T47D (cell line): ENCODE results near the gene DIPK1B.
"Not testable (repeated sequence)": the region's sequence is repeated elsewhere in the genome, so short reads cannot be mapped to it uniquely, and the experiment has no call there.

Experiments used
- DNase-seq, 2 experiments: peaks; one replicate each; pipeline versions ENCODE4 v3.0.0 to v3.0.0-alpha.2; 2011 to 2012; ENCODE audit warnings: low read depth in 1 of 2, low spot score in 1 of 2
- JUND ChIP-seq: IDR thresholded peaks from 2 replicates; pipeline ENCODE4 v1.6.1; 2012; ENCODE audit warnings: low read depth
- in situ Hi-C: cut with HindIII; loops from 2 replicates; pipeline ENCODE4 v1.10.0; 2016; ENCODE audit warnings: low sequenced_read_pairs, low pct_unique_long_range_greater_than_20kb

DIPK1B gene

GRCh38 chr9:136746155-136746490, 33.8 kb downstream of the DIPK1B start:
- DNase-seq = no peak
- no peak for TF ChIP-seq JUND
- in situ Hi-C loops = no loop called here

DNA sequence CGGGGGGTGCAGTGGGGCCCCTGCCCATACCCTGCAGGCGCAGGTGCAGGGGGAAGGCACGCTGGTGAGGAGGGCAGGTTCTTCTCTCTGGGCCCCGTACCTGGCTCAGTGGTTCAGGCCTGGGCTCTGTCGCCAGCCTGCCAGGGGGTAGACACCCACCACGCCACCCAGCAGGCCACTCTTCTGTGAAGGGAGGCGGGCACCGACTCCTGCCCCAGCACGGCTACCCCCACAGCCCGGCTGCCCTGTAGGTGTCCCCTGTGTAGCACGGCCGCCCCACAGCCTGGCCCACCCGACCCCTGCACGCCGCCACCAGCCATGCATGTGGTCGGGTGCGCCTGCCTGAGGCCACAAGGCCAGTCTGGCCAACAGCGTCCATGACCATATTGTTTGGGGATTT, 34.2 kb downstream of the DIPK1B start:
- no peak for TF ChIP-seq JUND
- DNase-seq = no peak
- in situ Hi-C loops = no loop called here

GRCh38 chr9:136747161-136748060, 35.0 kb downstream of the DIPK1B start:
- no peak for TF ChIP-seq JUND
- in situ Hi-C loops = no loop called here
- DNase-seq = no peak

GRCh38 chr9:136748201-136748600, 35.8 kb downstream of the DIPK1B start, which contains the start of gene LCN6:
Gene LCN6, minus strand, starts transcription at chr9:136748525. Its CDS starts 42 bp downstream, at chr9:136748483.
- TF ChIP-seq JUND = no peak
- no peak for DNase-seq
- in situ Hi-C loops = no loop called here

DNA sequence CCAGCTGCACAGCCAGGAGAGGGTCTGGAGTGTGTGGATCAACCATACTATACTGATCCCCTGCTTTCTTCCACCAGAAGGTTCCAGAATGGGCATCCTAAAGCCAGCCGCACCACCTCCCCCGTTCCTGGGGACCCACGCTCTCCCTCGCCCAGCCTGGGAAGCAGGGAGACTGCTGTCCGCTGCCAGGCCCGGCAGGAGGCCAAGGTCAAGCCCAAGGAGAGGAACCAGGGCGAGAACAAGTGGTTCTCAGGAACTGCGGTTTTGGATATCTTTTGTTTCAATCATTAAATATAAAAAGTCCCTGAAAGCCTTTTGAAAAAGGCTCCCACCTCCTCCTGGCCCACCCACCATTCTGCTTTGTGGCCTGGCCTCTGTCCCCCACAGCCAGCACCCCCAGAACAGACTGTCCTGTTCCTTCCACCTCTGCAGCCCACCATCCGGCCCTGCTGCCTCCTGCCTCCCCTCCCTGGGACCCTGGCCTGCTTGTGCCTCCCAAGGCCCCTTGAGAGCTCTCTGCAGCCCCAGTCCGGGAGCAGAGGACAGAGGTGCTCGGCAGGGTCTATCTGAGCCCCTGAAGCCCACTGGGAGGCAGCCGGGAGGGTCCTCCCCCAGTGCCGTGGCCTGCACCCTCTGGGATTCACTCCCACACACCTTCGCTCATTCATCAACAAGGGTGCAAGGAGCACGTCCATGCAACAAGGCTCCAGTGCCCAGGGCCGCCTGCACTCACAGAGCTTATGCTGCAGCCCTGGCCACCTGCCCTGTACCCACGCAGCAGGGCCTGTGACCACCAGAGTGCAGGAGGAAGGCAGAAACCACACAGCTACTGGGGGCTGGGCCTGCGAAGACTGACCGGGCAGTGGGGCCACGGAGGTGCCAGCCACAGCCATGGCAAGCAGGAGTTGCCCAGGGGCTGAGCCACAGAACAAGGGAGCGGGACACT, 36.6 kb downstream of the DIPK1B start:
- DNase-seq = no peak
- TF ChIP-seq JUND = no peak
- in situ Hi-C loops = no loop called here

- in situ Hi-C loops = no loop called here
- DNase-seq = no peak
- TF ChIP-seq JUND = no peak
These were observed 38.2 kb downstream of the DIPK1B start for GRCh38 chr9:136750526-136750925.

GRCh38 chr9:136751244-136751643, 38.9 kb downstream of the DIPK1B start:
- DNase-seq = no peak
- TF ChIP-seq JUND = no peak
- in situ Hi-C loops = no loop called here

DNA sequence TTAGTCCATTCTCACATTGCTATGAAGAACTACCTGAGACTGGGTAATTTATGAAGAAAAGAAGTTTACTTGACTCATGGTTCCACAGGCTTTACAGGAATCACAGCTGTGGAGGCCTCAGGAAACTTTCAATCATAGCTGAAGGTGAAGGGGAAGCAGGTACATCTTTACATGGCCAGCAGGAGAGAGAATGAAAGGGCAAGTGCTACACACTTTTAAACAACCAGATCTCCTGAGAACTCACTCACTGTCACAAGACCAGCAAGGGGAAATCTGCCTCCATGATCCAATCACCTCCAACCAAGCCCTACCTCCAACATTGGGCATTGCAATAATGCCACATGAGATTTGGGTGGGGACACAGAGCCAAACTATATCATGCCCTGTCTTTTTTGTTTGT, 39.4 kb downstream of the DIPK1B start:
- in situ Hi-C loops = no loop called here
- DNase-seq = no peak
- no peak for TF ChIP-seq JUND

- in situ Hi-C loops = no loop called here
- no peak for TF ChIP-seq JUND
- no peak for DNase-seq
These were observed 41.1 kb downstream of the DIPK1B start for GRCh38 chr9:136753371-136754058.

DNA sequence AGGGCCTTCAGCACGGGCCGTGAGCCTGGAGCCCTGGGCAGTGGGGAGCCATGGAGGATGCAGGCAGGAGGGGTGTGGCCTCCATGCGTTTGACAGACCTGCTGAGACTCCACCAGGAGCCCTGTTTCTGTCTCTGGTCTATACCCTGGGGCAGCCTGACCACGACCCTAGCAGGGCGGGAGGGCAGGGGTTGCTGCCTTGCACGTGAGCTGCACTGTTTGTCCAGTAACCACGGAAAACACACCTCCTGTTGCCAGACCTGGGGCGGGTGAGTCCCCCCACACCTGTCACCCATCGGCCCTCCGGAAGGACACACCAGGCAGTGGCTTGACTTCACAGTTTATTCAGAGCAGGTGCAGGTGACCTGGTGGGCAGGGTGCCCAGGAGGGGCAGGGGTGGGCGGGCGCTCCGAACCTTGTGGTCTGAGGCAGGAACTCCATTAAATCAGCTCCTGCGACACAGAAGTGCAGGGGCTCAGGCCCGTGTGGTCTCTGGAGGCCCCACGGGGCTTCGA, 41.7 kb downstream of the DIPK1B start:
- no peak for TF ChIP-seq JUND
- in situ Hi-C loops = no loop called here
- no peak for DNase-seq

DNA sequence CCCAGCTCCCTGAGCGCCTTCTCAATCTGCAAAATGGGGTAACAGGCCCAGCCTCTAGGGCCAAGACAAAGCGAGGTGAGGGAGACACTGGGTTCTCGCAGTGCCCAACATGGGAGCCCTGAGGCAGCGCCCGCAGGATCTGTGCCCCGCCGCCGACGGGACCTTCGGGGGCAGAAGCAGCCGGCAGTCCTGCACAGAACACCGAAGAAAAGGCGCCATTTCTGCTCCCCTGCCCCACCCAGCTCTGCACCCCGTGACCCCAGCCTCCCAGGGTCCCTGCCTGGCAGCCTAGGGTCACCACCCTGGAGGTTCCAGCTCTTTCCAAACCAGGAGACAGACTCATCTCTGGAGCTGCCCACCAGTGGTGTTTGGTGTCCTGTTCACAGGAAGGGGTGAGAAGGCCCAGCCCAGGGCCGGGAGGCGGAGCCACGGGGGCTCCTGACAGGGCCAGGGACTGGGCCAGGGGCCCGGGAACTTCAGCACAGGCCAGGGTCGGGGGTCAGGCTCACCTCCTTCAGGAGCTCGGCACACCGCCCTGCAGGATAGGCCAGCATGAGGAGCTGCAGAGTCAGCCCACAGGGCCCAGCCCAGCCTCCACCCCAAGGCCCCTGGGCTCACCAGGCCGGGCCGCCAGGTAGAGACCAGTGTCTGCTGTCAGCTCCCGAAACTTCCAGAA, 42.4 kb downstream of the DIPK1B start:
- no peak for DNase-seq
- no peak for TF ChIP-seq JUND
- in situ Hi-C loops = no loop called here

DNA sequence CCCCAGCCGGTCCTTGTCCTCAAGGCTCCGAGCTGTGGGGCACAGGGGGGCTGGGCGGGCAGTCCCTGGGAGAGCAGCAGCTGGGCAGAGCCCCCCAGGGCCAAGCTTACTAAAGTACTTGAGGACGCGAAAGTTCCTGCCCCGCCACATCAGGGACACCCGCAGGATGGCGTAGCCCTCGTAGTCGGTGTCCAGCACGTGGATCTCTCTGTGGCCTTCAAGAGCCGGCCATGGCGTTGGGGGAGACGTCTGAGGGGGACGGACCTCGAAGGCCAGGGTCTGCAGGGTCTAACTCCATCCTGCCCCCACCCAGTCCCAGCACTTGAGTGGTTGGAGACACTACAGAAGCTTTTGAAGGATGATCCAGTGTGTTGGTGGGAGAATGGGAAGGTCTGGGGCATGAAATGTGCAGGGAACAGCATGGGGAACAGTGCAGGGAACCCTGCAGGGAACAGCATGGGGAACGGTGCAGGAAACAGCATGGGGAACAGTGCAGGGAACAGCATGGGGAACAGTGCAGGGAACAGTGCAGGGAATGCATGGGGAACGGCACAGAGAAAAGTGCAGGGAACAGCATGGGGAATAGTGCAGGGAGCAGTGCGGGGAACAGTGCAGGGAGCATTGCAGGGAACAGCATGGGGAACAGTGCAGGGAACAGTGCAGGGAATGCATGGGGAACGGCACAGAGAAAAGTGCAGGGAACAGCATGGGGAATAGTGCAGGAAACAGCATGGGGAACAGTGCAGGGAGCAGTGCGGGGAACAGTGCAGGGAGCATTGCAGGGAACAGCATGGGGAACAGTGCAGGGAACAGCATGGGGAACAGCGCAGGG, 43.1 kb downstream of the DIPK1B start:
- DNase-seq, in situ Hi-C loops: not testable (repeated sequence)
